Stimulated activated CD8-positive, alpha-beta memory T cell treated with anti-CD3 and anti-CD28 coated beads, Interleukin-12 subunit alpha, Interleukin-12 subunit beta, amount 100 ng/mL, for 24 hours (primary cell): ENCODE data around the gene MYBPC2.

Source experiments
- DNase-seq: peaks from one replicate; pipeline ENCODE4 v3.0.0-alpha.2; 2020; ENCODE audit errors: extremely low read depth

MYBPC2 gene

DNA sequence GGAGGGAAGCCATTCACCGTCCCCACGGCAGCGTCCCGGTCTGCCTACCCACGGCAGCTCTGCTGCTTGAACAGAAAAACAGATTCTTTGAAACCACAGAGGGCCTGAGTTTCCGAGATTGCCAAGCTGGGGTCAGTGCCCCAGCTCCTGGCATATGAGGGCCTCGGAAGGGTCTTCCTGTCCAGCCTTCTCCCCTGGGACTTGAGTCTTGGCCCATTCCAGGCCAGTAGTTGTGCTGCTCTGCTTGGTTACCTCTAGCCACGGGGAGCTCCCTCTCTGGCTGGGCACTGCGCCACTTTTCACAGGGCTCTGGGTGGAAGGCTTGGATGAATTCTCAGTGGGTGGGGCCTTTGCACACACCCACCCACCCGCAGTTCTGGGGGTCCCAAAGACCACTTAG lies 22.6 kb upstream of the MYBPC2 start:
- no peak for DNase-seq

DNA sequence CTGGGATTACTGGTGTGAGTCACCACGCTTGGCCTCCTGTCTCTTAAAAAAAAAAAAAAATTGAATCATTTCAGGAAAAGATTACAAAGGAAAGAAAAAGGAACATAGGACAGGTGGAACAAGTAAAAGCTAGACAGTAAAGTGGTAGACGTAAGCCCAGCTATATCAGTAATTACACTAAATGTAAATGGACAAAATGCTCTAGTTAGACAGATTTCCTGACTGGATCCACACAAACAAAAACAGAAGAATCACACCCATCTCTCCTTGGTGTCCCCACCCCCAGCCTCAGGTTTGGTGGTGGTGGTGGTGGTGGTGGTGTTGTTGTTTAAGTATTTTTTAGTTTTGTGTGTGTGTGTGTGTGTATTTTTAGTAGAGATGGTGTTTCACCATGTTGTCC lies 20.3 kb upstream of the MYBPC2 start:
- DNase-seq: no peak

DNA sequence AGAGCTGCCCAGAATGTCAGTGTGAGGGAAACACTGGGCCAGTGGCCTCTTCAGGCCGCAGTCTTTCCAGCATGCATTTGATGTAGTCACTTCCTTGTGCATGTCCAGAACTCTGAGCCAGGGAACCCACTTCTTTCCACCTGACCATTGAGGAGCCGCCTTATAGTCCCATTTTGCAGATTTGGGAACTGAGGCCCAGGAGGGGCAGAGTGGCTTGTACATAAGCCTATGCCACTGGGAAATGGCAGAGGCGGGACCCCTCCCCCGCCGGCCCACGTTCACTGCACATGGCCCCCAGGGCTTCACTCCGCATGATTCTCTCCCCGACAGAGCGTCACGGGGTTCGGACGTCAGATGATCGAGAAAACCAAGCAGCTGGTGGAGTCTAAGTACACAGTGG lies 19.6 kb upstream of the MYBPC2 start:
- no peak for DNase-seq

DNA sequence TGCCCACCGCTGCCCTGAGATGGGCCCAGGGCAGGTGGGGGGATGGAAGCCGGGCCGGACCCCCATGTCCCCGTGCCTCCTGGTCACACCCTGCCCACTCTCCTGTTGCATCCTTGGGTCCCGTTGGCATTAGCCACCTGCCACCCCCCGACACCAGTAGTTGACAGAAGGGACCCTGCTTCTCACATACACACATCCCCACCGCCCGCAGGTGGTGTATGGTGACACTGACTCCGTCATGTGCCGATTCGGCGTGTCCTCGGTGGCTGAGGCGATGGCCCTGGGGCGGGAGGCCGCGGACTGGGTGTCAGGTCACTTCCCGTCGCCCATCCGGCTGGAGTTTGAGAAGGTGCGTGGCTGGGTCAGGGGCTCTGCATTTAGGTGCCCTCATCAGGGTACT lies 19.2 kb upstream of the MYBPC2 start:
- no peak for DNase-seq

DNA sequence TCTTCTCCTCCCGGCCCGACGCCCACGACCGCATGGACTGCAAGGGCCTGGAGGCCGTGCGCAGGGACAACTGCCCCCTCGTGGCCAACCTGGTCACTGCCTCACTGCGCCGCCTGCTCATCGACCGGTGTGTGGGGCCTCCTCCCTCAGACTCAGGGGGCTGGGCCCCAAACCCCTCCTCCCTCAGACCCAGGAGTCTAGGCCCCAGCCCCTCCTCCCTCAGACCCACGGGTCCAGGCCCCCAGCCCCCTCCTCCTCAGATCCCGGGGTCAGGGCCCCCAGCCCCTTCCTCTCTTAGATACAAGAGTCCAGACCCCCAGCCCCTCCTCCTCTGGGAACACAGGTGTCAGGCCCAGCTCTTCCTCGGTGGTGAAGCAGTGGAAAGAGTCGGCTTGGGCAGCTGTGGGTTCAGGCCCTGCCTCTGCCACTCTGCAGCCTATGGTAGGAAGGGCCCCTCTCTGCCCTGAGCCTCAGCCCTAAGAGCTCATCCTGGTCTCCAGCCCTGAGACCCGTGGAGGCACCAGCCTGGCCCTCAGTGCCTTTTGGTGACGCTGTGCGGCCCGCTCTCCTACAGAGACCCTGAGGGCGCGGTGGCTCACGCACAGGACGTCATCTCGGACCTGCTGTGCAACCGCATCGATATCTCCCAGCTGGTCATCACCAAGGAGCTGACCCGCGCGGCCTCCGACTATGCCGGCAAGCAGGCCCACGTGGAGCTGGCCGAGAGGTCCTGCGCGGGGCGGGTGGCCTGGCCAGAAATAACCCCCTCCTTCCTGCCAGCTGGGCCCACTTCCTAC lies 17.6 kb upstream of the MYBPC2 start:
- peak; percentile 26 for DNase-seq

DNA sequence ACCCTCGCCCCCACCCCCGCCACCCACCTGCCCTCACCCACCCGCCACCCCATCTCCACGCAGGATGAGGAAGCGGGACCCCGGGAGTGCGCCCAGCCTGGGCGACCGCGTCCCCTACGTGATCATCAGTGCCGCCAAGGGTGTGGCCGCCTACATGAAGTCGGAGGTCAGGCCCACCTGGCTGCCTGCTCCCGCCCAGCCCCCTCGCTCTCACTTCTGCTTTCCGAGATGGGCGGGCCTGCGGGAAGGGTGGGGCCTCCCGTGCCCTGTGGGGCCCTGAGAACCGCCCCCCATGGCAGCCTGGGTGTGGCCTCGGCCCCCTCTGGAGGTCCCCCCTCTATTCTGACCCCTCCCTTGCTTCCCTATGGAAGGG lies 17.0 kb upstream of the MYBPC2 start:
- DNase-seq: no peak

DNA sequence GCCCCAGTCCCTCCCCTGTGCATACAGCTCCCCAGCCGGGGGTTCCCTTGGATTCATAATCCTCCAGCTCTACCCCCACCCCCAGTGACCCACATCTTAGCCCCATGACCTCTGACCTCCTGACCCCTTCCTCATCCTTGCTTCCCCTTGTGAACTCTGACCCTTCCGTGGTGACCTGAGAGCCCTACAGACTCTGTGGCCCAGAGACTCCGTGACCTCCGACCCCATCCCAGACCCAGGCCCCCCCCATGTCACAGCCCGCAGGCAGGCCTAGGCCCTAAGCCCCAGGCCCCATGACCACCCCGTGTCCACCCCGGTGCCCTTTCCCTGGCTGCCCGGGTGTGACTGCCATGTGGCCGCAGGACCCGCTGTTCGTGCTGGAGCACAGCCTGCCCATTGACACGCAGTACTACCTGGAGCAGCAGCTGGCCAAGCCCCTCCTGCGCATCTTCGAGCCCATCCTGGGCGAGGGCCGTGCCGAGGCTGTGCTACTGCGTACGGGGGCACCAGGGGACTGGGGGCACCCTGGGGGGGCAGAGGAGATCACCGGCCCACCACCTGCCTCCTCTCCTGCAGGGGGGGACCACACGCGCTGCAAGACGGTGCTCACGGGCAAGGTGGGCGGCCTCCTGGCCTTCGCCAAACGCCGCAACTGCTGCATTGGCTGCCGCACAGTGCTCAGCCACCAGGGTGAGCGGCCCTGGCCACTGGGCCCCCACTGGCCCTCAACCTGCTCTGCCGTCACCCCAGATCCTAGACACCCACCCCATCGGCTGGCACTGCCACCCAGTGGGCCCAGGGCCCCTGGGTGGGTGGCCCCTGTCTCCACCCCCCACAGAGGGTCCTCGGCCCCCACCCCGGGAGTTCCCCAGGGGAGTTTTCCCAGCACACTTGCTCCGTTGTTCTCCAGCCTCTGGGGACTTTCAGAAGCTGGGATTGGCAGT lies 16.4 kb upstream of the MYBPC2 start:
- no peak for DNase-seq

DNA sequence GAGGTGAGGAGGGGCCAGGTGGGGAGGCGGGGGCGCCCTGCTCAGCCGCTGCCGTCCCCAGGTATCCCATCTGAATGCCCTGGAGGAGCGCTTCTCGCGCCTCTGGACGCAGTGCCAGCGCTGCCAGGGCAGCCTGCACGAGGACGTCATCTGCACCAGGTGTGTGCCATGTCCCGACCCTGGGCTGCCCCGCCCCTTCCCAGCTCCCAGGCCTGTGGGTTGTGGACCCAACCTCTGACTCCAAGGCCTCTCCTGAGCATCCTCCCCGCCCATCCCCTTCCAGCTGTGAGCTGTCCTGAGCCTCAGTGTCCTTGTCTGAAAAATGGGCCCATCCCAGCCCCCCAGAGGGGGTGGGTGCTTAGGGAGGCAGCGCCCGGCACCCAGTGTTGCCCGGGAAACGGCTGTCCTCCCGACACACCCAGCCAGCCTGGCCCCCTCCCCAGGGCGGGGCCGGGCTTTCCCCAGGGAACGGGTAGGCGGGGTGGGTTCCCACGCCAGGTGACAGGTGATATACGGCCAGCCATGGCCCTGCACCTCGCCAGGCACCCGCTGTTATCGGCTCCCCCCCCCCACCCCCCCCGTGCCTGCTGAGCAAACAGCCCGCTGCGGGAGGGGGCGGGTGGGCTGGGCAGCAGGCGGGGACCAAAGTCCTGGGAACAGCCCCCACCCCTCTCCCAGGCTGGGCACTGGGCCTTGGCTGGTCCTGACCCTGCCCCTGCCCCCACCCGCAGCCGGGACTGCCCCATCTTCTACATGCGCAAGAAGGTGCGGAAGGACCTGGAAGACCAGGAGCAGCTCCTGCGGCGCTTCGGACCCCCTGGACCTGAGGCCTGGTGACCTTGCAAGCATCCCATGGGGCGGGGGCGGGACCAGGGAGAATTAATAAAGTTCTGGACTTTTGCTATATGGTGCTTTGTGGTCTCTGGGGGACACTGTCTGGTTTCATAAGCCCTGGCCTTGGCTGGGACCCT lies 15.3 kb upstream of the MYBPC2 start:
- DNase-seq: no peak

DNA sequence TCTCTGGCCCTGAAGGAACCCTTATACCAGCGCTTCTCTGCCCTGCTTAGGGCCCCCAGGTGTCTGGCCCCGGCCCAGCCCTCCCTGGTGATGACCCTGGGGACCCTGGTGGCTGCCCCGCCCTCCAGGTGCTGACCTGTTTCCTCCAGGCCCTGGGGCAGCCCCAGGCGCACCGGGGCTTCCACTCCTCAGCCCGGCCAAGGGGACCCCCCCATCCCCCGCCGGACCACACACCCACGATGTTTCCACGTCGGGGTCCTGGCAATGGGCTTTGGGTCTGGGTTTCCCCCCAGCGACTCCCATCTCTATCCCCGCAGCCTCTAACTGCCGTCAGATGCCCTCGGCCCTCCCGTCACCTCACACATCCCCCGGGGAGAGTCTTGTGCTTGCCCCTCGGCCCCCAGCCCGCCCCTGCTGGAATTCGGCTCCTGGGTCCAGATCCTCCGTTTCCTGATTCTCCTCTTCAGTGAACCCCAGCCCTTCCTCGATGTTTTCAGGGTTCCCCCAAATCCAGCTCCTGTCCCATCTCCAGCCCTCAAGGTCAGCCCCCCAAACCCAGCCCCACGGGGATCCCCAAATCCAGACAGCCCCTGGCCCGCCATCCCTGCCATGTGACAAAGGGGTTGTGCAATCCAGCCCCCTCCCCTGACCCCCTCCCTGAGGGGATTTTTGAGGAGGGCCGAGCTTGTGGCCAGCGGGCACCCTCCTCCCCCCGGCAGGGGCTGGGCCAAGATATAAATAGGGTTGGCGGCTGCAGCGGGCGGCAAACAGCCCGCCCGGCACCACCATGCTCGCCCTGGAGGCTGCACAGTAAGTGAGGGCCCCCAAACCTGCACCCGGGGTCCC lies 14.3 kb upstream of the MYBPC2 start, which contains the start of gene SPIB:
TSS of gene SPIB (plus strand) at position 763 of the 846 bp plus-strand sequence. CDS start at position 788, 25 bp downstream.
- DNase-seq: no peak

DNA sequence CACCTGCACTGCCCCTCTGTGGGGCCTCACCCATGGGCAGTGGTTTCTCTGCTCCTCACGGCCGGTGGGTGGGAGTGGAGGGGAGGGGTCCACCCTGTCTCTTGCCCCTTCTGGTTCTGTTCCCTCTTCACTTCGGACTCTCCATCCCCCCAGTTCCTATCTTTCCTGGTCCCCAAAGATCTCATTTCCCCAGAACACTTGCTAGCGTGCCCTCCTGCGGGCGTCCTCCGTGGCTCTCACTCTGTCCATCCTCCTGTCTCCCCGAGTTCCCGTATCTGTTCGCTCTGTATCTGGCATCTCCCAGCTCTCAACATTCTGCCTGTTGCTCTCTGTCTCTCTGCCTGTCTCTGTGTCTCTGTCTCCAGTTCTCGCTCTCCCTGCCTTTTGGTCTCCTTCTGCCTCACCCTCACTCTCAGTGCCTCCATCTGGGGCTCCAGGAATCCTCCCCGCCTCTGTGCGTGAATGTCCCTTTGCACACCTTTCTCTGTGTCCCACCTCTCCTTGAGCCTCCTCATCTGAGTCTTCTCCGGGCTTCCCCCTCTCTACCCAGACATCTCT lies 13.6 kb upstream of the MYBPC2 start:
- no peak for DNase-seq

DNA sequence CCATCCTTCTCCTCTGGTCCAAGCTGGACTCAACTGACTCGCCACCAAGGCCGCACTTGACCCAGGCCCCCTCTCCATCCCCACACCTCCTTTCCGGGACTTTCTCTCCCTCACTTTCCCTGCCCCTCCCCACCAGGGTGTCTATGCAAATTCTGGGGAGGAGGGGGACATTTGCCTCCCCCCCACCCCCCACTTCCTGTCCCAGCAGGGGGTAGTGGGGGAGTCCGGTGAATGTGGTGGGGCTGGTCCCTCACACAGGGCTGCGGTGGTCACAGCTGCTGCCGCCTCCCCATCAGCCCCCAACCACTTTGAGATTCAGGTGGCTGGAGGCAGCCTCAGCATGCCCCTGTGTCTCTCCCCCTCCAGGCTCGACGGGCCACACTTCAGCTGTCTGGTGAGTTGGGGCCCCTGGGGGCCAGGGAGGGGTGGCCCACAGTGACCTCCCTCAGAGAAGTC lies 13.1 kb upstream of the MYBPC2 start:
- DNase-seq: no peak

DNA sequence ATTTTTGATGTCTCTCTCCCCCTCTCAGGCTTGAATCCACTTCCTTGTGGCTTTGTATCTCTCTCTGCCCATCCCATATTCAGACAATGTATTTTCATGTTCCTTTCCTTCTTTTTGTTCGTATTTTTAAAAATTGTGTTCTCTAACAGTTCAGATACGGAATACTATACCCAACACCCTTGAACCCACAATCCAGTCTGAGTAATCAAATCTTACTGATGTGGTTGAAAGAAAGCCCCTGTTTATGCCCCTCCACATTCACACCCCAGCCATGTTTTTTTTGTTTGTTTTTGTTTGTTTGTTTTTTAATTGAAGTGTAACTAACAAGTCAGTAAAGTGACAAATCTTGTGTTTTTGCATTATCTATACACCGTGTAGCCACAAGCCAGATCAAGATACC lies 12.6 kb upstream of the MYBPC2 start:
- no peak for DNase-seq

DNA sequence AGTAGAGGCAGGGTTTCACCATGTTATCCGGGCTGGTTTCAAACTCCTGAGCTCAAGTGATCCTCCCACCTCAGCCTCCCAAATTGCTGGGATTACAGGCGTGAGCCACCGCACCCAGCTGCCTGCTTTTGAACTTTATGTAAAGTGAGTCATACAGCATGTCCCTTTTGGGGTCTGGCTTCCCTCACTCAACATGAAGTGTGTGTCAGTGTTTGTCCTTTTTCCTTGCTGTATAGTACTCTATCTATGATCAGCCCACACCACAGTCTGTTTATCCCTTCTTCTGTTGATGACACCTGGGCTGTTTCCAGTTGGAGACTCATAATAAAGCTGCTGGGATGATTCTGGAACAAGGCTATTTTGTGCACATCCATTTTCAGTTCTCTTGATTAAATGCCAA lies 11.9 kb upstream of the MYBPC2 start:
- no peak for DNase-seq

DNA sequence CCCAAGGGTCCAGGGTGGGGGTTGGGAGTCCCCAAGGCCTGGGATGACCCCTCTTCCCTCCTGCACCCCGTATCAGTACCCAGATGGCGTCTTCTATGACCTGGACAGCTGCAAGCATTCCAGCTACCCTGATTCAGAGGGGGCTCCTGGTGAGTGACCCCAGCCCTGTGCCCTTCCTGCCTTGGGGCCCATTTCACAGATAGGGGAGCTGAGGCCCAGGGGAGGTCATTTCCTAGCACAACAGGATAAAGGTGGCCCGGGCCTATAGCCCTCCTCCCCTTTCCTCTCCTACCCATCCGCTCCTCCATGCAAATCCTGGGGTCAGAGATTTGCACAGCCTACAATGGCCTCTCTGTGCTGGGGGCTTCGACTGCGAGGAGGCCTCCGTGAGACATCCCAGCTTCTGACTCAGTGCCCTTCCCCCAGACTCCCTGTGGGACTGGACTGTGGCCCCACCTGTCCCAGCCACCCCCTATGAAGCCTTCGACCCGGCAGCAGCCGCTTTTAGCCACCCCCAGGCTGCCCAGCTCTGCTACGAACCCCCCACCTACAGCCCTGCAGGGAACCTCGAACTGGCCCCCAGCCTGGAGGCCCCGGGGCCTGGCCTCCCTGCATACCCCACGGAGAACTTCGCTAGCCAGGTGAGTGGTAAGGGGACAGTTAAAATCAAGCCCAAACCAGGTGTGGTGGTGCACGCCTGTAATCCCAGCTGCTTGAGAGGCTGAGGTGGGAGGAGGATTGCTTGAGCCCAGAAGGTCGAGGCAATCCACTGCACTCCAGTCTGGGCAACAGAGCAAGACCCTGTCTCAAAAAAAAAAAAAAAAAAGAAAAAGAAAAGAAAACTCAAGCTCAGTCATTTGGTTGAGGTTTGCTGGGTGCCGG lies 10.1 kb upstream of the MYBPC2 start:
- DNase-seq: no peak

DNA sequence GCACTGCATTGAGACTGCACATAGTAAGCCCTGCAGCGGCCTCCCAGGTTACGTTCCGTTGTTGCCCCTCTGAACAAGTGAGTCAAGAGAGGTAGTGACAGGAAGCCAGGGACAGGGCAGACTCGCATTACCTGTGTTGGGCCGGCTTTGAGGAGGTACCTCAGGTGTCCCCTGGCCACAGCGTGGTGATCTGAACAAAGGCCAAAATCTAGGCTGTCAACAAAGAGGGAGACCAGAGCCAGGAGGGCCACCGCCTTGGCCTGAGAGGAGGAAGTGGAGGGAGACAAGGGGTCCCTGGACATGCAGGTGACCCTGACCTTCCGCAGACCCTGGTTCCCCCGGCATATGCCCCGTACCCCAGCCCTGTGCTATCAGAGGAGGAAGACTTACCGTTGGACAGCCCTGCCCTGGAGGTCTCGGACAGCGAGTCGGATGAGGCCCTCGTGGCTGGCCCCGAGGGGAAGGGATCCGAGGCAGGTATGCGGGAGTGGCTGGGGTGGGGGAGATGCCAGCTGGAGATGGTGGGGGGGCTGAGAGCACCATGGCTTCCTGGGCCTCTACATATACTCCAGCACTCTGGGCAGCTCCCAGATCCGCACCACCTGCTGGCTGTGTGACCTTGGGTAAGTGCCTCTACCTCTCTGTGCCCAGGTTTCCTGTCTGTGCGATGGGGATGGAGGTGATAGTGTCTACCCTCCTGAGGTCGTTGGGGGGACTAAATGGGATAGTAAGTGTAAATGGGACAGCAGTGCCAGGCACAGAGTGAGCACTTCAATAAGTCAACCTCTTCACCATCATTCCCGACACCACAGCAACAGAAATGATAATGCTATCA lies 9.2 kb upstream of the MYBPC2 start:
- no peak for DNase-seq

DNA sequence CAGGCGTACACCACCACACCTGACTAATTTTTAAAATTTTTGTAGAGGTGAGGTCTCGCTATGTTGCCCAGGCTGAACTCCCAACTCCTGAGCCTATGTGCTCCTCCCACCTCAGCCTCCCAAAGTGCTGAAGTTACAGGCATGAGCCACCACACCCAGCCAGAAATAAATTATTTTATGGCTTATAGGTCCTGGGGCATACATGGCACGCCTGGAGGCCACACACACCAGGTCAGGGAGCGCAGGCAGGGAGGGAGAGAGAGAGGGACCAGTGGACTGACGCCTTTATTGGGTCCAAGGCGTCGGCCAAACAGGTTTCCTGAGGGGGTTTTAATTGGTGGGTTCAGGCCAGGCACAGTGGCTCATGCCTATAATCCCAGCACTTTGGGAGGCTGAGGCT lies 7.1 kb upstream of the MYBPC2 start:
- no peak for DNase-seq

DNA sequence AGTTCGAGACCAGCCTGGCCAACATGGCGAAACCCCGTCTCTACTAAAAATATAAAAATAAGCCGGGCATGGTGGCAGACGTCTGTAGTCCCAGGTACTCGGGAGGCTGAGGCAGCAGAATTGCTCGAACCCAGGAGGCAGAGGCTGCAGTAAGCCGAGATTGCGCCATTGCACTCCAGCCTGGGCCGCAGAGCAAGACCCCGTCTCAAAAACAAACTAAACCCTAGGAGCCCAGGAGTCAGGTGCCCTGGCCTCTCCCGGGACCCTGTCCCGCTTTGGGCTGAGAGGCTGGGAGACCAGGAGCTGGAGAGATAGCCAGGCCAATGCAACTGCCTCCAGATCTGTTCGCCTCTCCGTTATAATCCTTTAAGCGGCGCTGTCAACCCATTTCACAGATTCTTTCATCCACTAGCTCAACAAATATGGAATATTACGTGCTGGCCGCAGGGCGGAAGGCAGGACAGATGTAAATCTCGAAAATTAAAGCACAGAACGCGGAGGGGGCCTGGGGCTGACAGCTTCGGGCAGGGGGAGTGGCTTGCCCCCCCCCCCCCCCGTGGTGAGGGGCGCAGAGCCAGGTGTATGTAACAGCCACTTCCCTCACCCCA lies 5.3 kb upstream of the MYBPC2 start:
- DNase-seq: no peak

DNA sequence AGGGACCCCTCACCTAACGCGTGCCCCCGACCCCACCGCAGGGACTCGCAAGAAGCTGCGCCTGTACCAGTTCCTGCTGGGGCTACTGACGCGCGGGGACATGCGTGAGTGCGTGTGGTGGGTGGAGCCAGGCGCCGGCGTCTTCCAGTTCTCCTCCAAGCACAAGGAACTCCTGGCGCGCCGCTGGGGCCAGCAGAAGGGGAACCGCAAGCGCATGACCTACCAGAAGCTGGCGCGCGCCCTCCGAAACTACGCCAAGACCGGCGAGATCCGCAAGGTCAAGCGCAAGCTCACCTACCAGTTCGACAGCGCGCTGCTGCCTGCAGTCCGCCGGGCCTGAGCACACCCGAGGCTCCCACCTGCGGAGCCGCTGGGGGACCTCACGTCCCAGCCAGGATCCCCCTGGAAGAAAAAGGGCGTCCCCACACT lies 4.7 kb upstream of the MYBPC2 start:
- DNase-seq: no peak
